HCT116 (cell line): Measurements from ENCODE around the gene HOGA1. TPM values are rescaled to one million over a fixed set of nuclear protein-coding genes. Genes with fewer than 3 reads are reported as not detected.
"Not testable (repeated sequence)": the region's sequence is repeated elsewhere in the genome, so short reads cannot be mapped to it uniquely, and the experiment has no call there.

ENCODE experiments used
- ATAC-seq: fragments of 200-7000 bp; cut with Tn5 transposase; 2 replicates; pipeline ENCODE4 v1.9.1; 2020; ENCODE audit warnings: mild to moderate bottlenecking, moderate library complexity
- BruUV-seq: library from RNA; stranded (reverse); fragments of 400-500 nt; replicated peaks from 2 replicates; lab custom pipeline; 2021; lab: Mats Ljungman, UMichigan
- CTCF ChIA-PET: fragments of 300-600 bp; sonication (Branson Sonifier 250); formaldehyde crosslinking; loops from one replicate; lab custom pipeline; 2021; ENCODE audit warnings: antibody characterized with exemption; lab: Charles Lee
- POLR2A ChIA-PET: fragments of 300-600, 350-600 bp; sonication (Branson Sonifier 250); formaldehyde crosslinking; loops from one replicate; lab custom pipeline; 2021; ENCODE audit warnings: antibody characterized with exemption; lab: Charles Lee
- RAD21 ChIA-PET, 2 experiments: fragments of 300-600 bp; sonication (Branson Sonifier 250); formaldehyde crosslinking; loops; one replicate each; lab custom pipeline; 2023; ENCODE audit warnings: low total read pairs in 2 of 2; ENCODE audit not compliant: uncharacterized antibody in 2 of 2, unreplicated experiment in 2 of 2, low non-redundant PET in 1 of 2; lab: Charles Lee
- DNase-seq: peaks from one replicate; pipeline ENCODE4 v3.0.0-alpha.2; 2010; ENCODE audit warnings: low read depth, low spot score
- H2AFZ ChIP-seq: fragments of 200-600 bp; shearing (Covaris generic), sonication (generic); 2 replicates; pipeline ENCODE4 v1.6.1; 2017; ENCODE audit warnings: low read depth, mixed run types, mixed read lengths, antibody characterized with exemption, low read length; ENCODE audit not compliant: poor library complexity, severe bottlenecking
- H3K27ac ChIP-seq: 2 replicates; pipeline ENCODE4 v1.5.1; 2012; ENCODE audit warnings: low read depth, low read length
- H3K27me3 ChIP-seq: fragments of 200-600 bp; sonication (generic); 2 replicates; pipeline ENCODE4 v1.6.1; 2016; ENCODE audit warnings: mixed run types, low read length, mixed read lengths; ENCODE audit not compliant: insufficient read depth
- H3K36me3 ChIP-seq, 2 experiments: fragments of 200-500 bp in 1 of 2; fragments of 200-600 bp in 1 of 2; sonication (Bioruptor generic) in 1 of 2; sonication (generic) in 1 of 2; 2 replicates each; pipeline versions ENCODE4 v1.5.1 to v1.6.1; 2014 to 2016; ENCODE audit warnings: low read length in 2 of 2, inconsistent platforms in 1 of 2, mixed read lengths in 1 of 2, mixed run types in 1 of 2; ENCODE audit not compliant: insufficient read depth in 2 of 2, control insufficient read depth in 1 of 2
- H3K4me1 ChIP-seq, 2 experiments: fragments of 200-600 bp in 1 of 2; sonication (generic) in 1 of 2; 2 replicates each; pipeline versions ENCODE4 v1.5.1 to v1.6.1; 2012 to 2017; ENCODE audit warnings: low read length in 2 of 2, inconsistent platforms in 1 of 2, mild to moderate bottlenecking in 1 of 2, mixed read lengths in 1 of 2, mixed run types in 1 of 2, moderate library complexity in 1 of 2; ENCODE audit not compliant: insufficient read depth in 2 of 2, control insufficient read depth in 1 of 2
- H3K4me2 ChIP-seq: fragments of 200-600 bp; sonication (generic); 2 replicates; pipeline ENCODE4 v1.6.1; 2017; ENCODE audit warnings: mixed run types, low read length, mixed read lengths
- H3K4me3 ChIP-seq, 2 experiments: fragments of 200-600 bp in 1 of 2; sonication (generic) in 1 of 2; replicated peaks in 1 of 2; 2 replicates each; pipeline ENCODE4 v1.5.1; 2011 to 2016; ENCODE audit warnings: low read length in 2 of 2, control low read depth in 1 of 2, low read depth in 1 of 2, mild to moderate bottlenecking in 1 of 2, mixed read lengths in 1 of 2, mixed run types in 1 of 2
- H3K79me2 ChIP-seq: fragments of 200-600 bp; sonication (generic); 2 replicates; pipeline ENCODE4 v1.6.1; 2017; ENCODE audit warnings: mild to moderate bottlenecking, mixed run types, low read length, moderate library complexity, mixed read lengths; ENCODE audit not compliant: insufficient read depth
- H3K9ac ChIP-seq: fragments of 200-600 bp; sonication (generic); 2 replicates; pipeline ENCODE4 v1.6.1; 2016; ENCODE audit warnings: low read length, mixed read lengths
- H3K9me2 ChIP-seq: fragments of 200-600 bp; sonication (generic), shearing (Covaris generic); 2 replicates; pipeline ENCODE4 v1.6.1; 2017; ENCODE audit warnings: mixed run types, mild to moderate bottlenecking, moderate library complexity; ENCODE audit not compliant: insufficient read depth
- H3K9me3 ChIP-seq, 2 experiments: fragments of 200-500 bp in 1 of 2; fragments of 200-600 bp in 1 of 2; sonication (Bioruptor generic) in 1 of 2; sonication (generic) in 1 of 2; 2 replicates each; pipeline ENCODE4 v1.6.1; 2014 to 2017; ENCODE audit warnings: low read length in 2 of 2, mixed read lengths in 2 of 2, inconsistent platforms in 1 of 2, low read depth in 1 of 2, mild to moderate bottlenecking in 1 of 2, mixed run types in 1 of 2, moderate library complexity in 1 of 2; ENCODE audit not compliant: control insufficient read depth in 1 of 2, insufficient read depth in 1 of 2
- H4K20me1 ChIP-seq: fragments of 200-600 bp; sonication (generic), shearing (Covaris generic); 2 replicates; pipeline ENCODE4 v1.6.1; 2017; ENCODE audit warnings: mixed run types, mild to moderate bottlenecking, moderate library complexity; ENCODE audit not compliant: insufficient read depth
- ATF3 ChIP-seq: IDR thresholded peaks from 2 replicates; pipeline ENCODE4 v1.6.1; 2012
- CBX3 ChIP-seq: IDR thresholded peaks from 2 replicates; pipeline ENCODE4 v1.6.1; 2012; ENCODE audit warnings: low read depth
- CTCF ChIP-seq, 3 experiments: fragments of 200-600 bp in 1 of 3; sonication (generic) in 1 of 3; IDR thresholded peaks in 2 of 3; conservative IDR thresholded peaks in 1 of 3; 2 replicates each; pipeline ENCODE4 v1.5.1; 2012 to 2017; ENCODE audit warnings: low read depth in 2 of 3, low read length in 2 of 3, antibody characterized with exemption in 1 of 3, borderline replicate concordance in 1 of 3, control low read depth in 1 of 3, mild to moderate bottlenecking in 1 of 3, mixed read lengths in 1 of 3, mixed run types in 1 of 3, moderate library complexity in 1 of 3; ENCODE audit not compliant: insufficient read depth in 1 of 3
- EGR1 ChIP-seq: IDR thresholded peaks from 2 replicates; pipeline ENCODE4 v1.6.1; 2012; ENCODE audit warnings: low read depth
- ELF1 ChIP-seq: IDR thresholded peaks from 2 replicates; pipeline ENCODE4 v1.6.1; 2012; ENCODE audit warnings: low read depth, borderline replicate concordance
- EZH2 ChIP-seq: fragments of 200-600 bp; sonication (generic); IDR thresholded peaks from 2 replicates; pipeline ENCODE4 v1.6.1; 2017; ENCODE audit warnings: antibody characterized with exemption, mixed run types
- FOSL1 ChIP-seq: IDR thresholded peaks from 2 replicates; pipeline ENCODE4 v1.6.1; 2012; ENCODE audit warnings: low read depth
- MAX ChIP-seq: IDR thresholded peaks from 2 replicates; pipeline ENCODE4 v1.6.1; 2012
- POLR2A ChIP-seq: IDR thresholded peaks from 2 replicates; pipeline ENCODE4 v1.7.0; 2011; ENCODE audit warnings: borderline replicate concordance; ENCODE audit not compliant: insufficient read depth, insufficient read length; ENCODE audit errors: extremely low read depth
- POLR2AphosphoS5 ChIP-seq: IDR thresholded peaks from 2 replicates; pipeline ENCODE4 v1.6.1; 2011; ENCODE audit warnings: mild to moderate bottlenecking, low read depth, low read length, moderate library complexity
- RAD21 ChIP-seq: IDR thresholded peaks from 2 replicates; pipeline ENCODE4 v1.6.1; 2012; ENCODE audit warnings: low read depth, mild to moderate bottlenecking
- SRF ChIP-seq: IDR thresholded peaks from 2 replicates; pipeline ENCODE4 v1.6.1; 2012; ENCODE audit warnings: low read depth
- YY1 ChIP-seq: IDR thresholded peaks from 2 replicates; pipeline ENCODE4 v1.6.1; 2011; ENCODE audit warnings: low read length, low read depth, moderate library complexity, mild to moderate bottlenecking; ENCODE audit not compliant: insufficient replicate concordance; ENCODE audit errors: extremely low read depth
- ZFX ChIP-seq: fragments of 450-650 bp; IDR thresholded peaks from 2 replicates; pipeline ENCODE4 v1.6.1; 2017
- ZNF274 ChIP-seq: fragments of 200-500 bp; sonication (Bioruptor generic); IDR thresholded peaks from 2 replicates; pipeline ENCODE4 v1.6.1; 2014; ENCODE audit warnings: mild to moderate bottlenecking, low read depth, low read length, inconsistent platforms
- intact Hi-C: fragments of 100-400 bp; cut with micrococcal nuclease; formaldehyde crosslinking; loops from 2 replicates; pipeline ENCODE4 v1.10.0; 2022
- total RNA-seq: library from RNA; stranded (reverse); gene quantifications from one replicate; pipeline ENCODE4 v1.2.1, GENCODE V29; 2021; ENCODE audit not compliant: unreplicated experiment
- TF ChIP-seq, protein P1 (sequence below): IDR thresholded peaks from 2 replicates; pipeline ENCODE4 v1.6.1; 2011; ENCODE audit warnings: mild to moderate bottlenecking, low read length, moderate library complexity; ENCODE audit not compliant: insufficient replicate concordance; ENCODE audit errors: extremely low read depth

Gene HOGA1
- total RNA-seq, 1 experiment from 2014 or later: 1.6 TPM

GRCh38 chr10:97575127-97575668, 9.0 kb upstream of the HOGA1 start:
- RAD21 ChIA-PET: interaction anchor here in 1 of 2 experiments (0.7 to 1.2 kb wide), 2 partner anchors 9 to 38 kb away, joined by 3 to 4 read pairs; no protein-coding TSS in a partner anchor
- POLR2A ChIA-PET: interaction anchor here (2.5 kb wide), 1 partner anchor 9 kb away, joined by 11 read pairs; the partner anchor contains the start of gene HOGA1
- TF ChIP-seq MAX (no peak), RAD21 (no peak), ZNF274 (no peak), ZFX (no peak), ELF1 (no peak), EZH2 (no peak), CBX3 (no peak), ATF3 (no peak), POLR2A (no peak), SRF (no peak), FOSL1 (no peak), EGR1 (no peak), POLR2AphosphoS5 (no peak), YY1 (no peak), CTCF (IDR thresholded peaks at IDR 0.05 in 2 of 3, conservative IDR thresholded peaks at IDR 0.05 in 1 of 3; ENCODE audit: borderline replicate concordance in 1 of 3, insufficient read depth in 1 of 3, low read depth in 2 of 3, low read length in 2 of 3) (no peak)
- TF ChIP-seq, protein P1, sequence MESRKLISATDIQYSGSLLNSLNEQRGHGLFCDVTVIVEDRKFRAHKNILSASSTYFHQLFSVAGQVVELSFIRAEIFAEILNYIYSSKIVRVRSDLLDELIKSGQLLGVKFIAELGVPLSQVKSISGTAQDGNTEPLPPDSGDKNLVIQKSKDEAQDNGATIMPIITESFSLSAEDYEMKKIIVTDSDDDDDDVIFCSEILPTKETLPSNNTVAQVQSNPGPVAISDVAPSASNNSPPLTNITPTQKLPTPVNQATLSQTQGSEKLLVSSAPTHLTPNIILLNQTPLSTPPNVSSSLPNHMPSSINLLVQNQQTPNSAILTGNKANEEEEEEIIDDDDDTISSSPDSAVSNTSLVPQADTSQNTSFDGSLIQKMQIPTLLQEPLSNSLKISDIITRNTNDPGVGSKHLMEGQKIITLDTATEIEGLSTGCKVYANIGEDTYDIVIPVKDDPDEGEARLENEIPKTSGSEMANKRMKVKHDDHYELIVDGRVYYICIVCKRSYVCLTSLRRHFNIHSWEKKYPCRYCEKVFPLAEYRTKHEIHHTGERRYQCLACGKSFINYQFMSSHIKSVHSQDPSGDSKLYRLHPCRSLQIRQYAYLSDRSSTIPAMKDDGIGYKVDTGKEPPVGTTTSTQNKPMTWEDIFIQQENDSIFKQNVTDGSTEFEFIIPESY: no peak
- H3K4me3 ChIP-seq: peak overlapping the region in 1 of 2 experiments; percentile 44; a peak in 1 of 4 replicates
- H3K27me3 ChIP-seq: no peaks in the 10 kb centered on the region
- CTCF ChIA-PET: interaction anchor here (0.7 to 1.8 kb wide), 4 partner anchors 21 to 472 kb away, joined by 3 to 7 read pairs (median 3); no protein-coding TSS in a partner anchor
- H2AFZ ChIP-seq: no peak overlapping the region
- no peaks in the 10 kb centered on the region for H4K20me1 ChIP-seq
- ATAC-seq (peak; percentile 31), DNase-seq (no peak)
- no peaks in the 10 kb centered on the region for H3K9me3 ChIP-seq
- H3K27ac ChIP-seq: peak overlapping the region; percentile 69
- H3K4me1 ChIP-seq: peaks cover 53 to 60% of the 10 kb centered on the region in 2 experiments
- BruUV-seq: no TSS peak
- H3K36me3 ChIP-seq: no peaks in the 10 kb centered on the region
- H3K9ac ChIP-seq: peak overlapping the region; percentile 47
- H3K4me2 ChIP-seq: peak overlapping the region; percentile 76
- no peaks in the 10 kb centered on the region for H3K79me2 ChIP-seq
- intact Hi-C loops: loop anchor here (2.0 kb wide), 1 partner anchor 32 kb away; no protein-coding TSS in a partner anchor
- H3K9me2 ChIP-seq: no peaks in the 10 kb centered on the region

GRCh38 chr10:97576487-97576886, 7.7 kb upstream of the HOGA1 start:
- DNase-seq, H3K4me3 ChIP-seq, H3K9me2 ChIP-seq, H4K20me1 ChIP-seq, H3K9me3 ChIP-seq, H3K27me3 ChIP-seq, H2AFZ ChIP-seq, ATAC-seq, H3K79me2 ChIP-seq, BruUV-seq, H3K9ac ChIP-seq, H3K36me3 ChIP-seq, H3K27ac ChIP-seq, intact Hi-C loops, RAD21 ChIA-PET, H3K4me2 ChIP-seq: not testable (repeated sequence)
- peaks cover 43 to 48% of the 10 kb centered on the region in 2 experiments for H3K4me1 ChIP-seq
- ChIA-PET CTCF (interaction anchor here (0.7 to 1.2 kb wide), 2 partner anchors 23 to 176 kb away, joined by 3 read pairs; no protein-coding TSS in a partner anchor), POLR2A (interaction anchor here (2.5 kb wide), 1 partner anchor 8 kb away, joined by 11 read pairs; the partner anchor contains the start of gene HOGA1)
